ENCODE measurements around the gene WFS1.

The WFS1 gene

DNA sequence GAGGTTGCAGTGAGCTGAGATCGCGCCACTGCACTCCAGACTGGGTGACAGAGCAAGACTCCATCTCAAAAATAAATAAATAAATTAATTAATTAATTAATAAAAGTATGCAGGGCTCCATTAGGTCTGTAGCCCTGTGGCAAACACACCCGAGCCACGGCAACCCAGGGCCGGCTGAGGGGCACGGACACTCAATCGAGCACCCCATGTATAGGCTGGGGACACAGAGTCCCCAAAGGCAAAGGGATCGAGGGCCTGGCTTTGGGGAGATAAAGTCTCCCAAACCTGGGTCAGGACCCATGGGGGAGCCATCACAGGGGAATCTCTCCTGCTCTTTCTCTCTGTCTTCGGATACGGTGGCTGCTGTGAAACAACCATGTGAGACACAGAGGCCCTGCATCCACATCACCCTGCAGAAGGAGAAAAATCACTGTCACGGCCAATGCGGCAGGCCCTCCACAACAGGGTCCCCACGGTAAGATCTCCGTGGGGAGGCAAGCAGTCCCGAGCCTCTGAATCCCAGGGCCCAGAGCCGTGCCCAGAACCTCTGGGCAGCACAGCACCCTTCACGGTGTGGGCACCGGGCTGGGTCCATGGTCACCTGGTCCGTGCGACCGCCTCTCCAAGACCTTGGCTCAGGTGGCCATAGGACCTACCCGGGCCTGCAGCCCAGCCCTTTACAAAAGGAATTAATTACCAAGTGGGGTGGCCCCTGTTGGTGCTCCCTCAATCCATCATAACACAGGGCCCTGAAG, 81.8 kb downstream of the WFS1 start:
- no peak for DNase-seq (ENCODE audit: low read depth in 1 of 2, low spot score in 1 of 2)
- in situ Hi-C loops (cut with HindIII; ENCODE audit: low pct_unique_long_range_greater_than_20kb, low sequenced_read_pairs), result no loop called here
- TF ChIP-seq JUND (IDR thresholded peaks at IDR 0.05; ENCODE audit: low read depth), result no peak

DNA sequence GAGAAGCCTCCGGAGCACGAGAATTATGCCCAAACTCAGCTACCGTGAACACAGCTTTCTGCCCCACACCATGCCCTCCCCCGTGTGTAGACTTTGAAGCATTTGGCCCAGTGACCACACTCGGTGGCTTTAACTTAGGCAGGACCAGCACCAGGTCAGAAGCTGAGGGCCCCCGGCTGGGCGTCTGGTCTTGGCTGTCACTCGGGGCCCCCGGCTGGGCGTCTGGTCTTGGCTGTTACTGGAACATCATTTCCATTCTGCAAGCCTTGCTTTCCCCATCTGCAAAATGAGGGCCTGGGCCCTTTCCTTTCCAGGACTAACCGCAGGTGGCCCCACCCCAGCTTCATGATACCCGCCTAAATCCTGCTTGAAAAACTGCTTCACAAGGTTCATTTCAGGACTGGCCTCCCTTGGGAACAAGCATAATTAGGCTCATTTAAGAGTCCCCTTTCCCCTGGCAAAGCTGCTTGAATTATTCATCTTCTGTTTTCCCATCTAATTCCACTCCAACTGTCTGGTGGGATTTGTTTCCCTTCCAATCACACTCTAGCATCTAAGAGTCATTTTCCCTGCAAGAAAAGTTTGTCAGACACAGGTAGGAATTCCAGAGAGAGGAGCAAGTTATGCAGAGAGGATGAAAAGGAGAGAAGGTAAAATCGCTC, 82.5 kb downstream of the WFS1 start:
- DNase-seq (ENCODE audit: low read depth in 1 of 2, low spot score in 1 of 2), result no peak
- no peak for TF ChIP-seq JUND (IDR thresholded peaks at IDR 0.05; ENCODE audit: low read depth)
- in situ Hi-C loops (cut with HindIII; ENCODE audit: low pct_unique_long_range_greater_than_20kb, low sequenced_read_pairs), result no loop called here

Data from T47D (cell line).